ENCODE measurements around the gene PC.

Gene PC

GRCh38 chr11:66882561-66883015 is 75.6 kb downstream of the PC start:
- no peak for DNase-seq (ENCODE audit: low read depth)

- DNase-seq (ENCODE audit: low read depth), result no peak
These were observed 76.2 kb downstream of the PC start for GRCh38 chr11:66881927-66882452.

GRCh38 chr11:66881451-66881835 is 76.7 kb downstream of the PC start:
- DNase-seq (ENCODE audit: low read depth), result no peak

GRCh38 chr11:66880496-66881450 is 77.4 kb downstream of the PC start:
- DNase-seq (ENCODE audit: low read depth), result no peak

- no peak for DNase-seq (ENCODE audit: low read depth)
These were observed 78.2 kb downstream of the PC start for GRCh38 chr11:66879999-66880398.

- no peak for DNase-seq (ENCODE audit: low read depth)
These were observed 78.6 kb downstream of the PC start for GRCh38 chr11:66879583-66879982.

- no peak for DNase-seq (ENCODE audit: low read depth)
These were observed 79.2 kb downstream of the PC start for GRCh38 chr11:66879000-66879399.

- DNase-seq (ENCODE audit: low read depth), result no peak
These were observed 79.7 kb downstream of the PC start for GRCh38 chr11:66878474-66878873.

GRCh38 chr11:66877588-66878385 is 80.4 kb downstream of the PC start:
- DNase-seq (ENCODE audit: low read depth), result no peak

- DNase-seq (ENCODE audit: low read depth), result no peak
These were observed 82.8 kb downstream of the PC start for GRCh38 chr11:66875378-66875777.

- no peak for DNase-seq (ENCODE audit: low read depth)
These were observed 84.0 kb downstream of the PC start for GRCh38 chr11:66874232-66874631.

- no peak for DNase-seq (ENCODE audit: low read depth)
These were observed 86.7 kb downstream of the PC start for GRCh38 chr11:66871521-66871901.

GRCh38 chr11:66870616-66871520 is 87.3 kb downstream of the PC start:
- DNase-seq (ENCODE audit: low read depth), result no peak

GRCh38 chr11:66870131-66870530 is 88.1 kb downstream of the PC start:
- DNase-seq (ENCODE audit: low read depth), result no peak

GRCh38 chr11:66869567-66869870 is 88.7 kb downstream of the PC start:
- no peak for DNase-seq (ENCODE audit: low read depth)

- DNase-seq (ENCODE audit: low read depth), result peak; percentile 68
These were observed 89.2 kb downstream of the PC start for GRCh38 chr11:66868726-66869566.

GRCh38 chr11:66868082-66868725 is 90.0 kb downstream of the PC start:
- no peak for DNase-seq (ENCODE audit: low read depth)

GRCh38 chr11:66867425-66868040 is 90.7 kb downstream of the PC start:
- DNase-seq (ENCODE audit: low read depth), result no peak

GRCh38 chr11:66866511-66866986 is 91.6 kb downstream of the PC start:
- DNase-seq (ENCODE audit: low read depth), result no peak

- no peak for DNase-seq (ENCODE audit: low read depth)
These were observed 92.2 kb downstream of the PC start for GRCh38 chr11:66866007-66866406.

All from activated T-cell treated with anti-CD3 and anti-CD28 coated beads for 1 hour (primary cell).